ENCODE measurements around the gene PPIL6. TPM values are rescaled to one million over a fixed set of nuclear protein-coding genes. Genes with fewer than 3 reads are reported as not detected.

The PPIL6 gene
- 1 to 10 TPM; 1.5 to 6.5 (median 3.4) TPM for total RNA-seq
- polyA plus RNA-seq: 1 to 10 TPM in 1 of 2 donors, under 1 TPM in 1; 0.42 to 4.1 TPM
- long read RNA-seq, donor 1, full-length matches to known transcripts: 1 of 8 reads
- long read RNA-seq, donor 1, partial matches to known transcripts: 0 of 8 reads
- long read RNA-seq, donor 1, other reads (novel, unspliced or antisense): 7 of 8 reads
- long read RNA-seq, donor 2, full-length matches to known transcripts: 8 of 11 reads
- long read RNA-seq, donor 2, partial matches to known transcripts: 0 of 11 reads
- long read RNA-seq, donor 2, other reads (novel, unspliced or antisense): 3 of 11 reads
- long read RNA-seq, donor 3, full-length matches to known transcripts: 3 of 6 reads
- long read RNA-seq, donor 3, partial matches to known transcripts: 0 of 6 reads
- long read RNA-seq, donor 3, other reads (novel, unspliced or antisense): 3 of 6 reads

- intact Hi-C loops (cut with DNase I): loop anchor here in 5 of 10 donors (1.0 to 5.0 kb wide), 6 partner anchors 42 to 58 kb away; partner anchors contain the start of genes CD164 (in 4 of the 5) and ZBTB24 (in 1 of the 5)
Observed at GRCh38 chr6:109440331-109441068, at the start of gene PPIL6, which contains the start of gene SMPD2. TSS of gene PPIL6 (minus strand) at chr6:109440628. CDS start at chr6:109440590, 38 bp downstream. TSS of gene SMPD2 (plus strand) at chr6:109440724. CDS start at chr6:109441122, 398 bp downstream.

GRCh38 chr6:109488001-109488400 is 47.6 kb upstream of the PPIL6 start:
- no peak overlapping the region for H3K27ac ChIP-seq
- H3K9me3 ChIP-seq: no peaks in the 10 kb centered on the region
- no peak overlapping the region for H3K4me3 ChIP-seq
- intact Hi-C loops (cut with DNase I): loop anchor here in 2 of 10 donors (5.0 to 10.0 kb wide), 2 partner anchors 46 to 103 kb away; partner anchors contain the start of genes CD164 (in 1 of the 2), PPIL6 (in 1 of the 2) and SMPD2 (in 1 of the 2)
- H3K36me3 ChIP-seq: no peaks in the 10 kb centered on the region
- H3K27me3 ChIP-seq: no peaks in the 10 kb centered on the region
- ATAC-seq (no peak), DNase-seq (no peak)
- no peak for TF ChIP-seq POLR2A (IDR thresholded peaks at IDR 0.05)
- TF ChIP-seq CTCF (IDR thresholded peaks at IDR 0.05): no peak
- peaks cover 0 to 5% (median 0%) of the 10 kb centered on the region in 12 donors for H3K4me1 ChIP-seq

More at GRCh38 chr6:109440331-109441068, at the start of gene PPIL6, which contains the start of gene SMPD2:
- Histone ChIP-seq H3K4me1 (peaks cover 0 to 24% (median 15%) of the 10 kb centered on the region in 12 donors), H3K36me3 (peaks cover 0 to 28% (median 12%) of the 10 kb centered on the region in 9 donors), H3K9me3 (no peaks in the 10 kb centered on the region), H3K27ac (peak within 1 kb of the TSS; percentile 47 to 89 (median 82)), H3K27me3 (no peaks in the 10 kb centered on the region), H3K4me3 (peak within 1 kb of the TSS; percentile 69 to 97 (median 84))
- peak; percentile 82 to 96 (median 94) for ATAC-seq
- TF ChIP-seq POLR2A (IDR thresholded peaks at IDR 0.05) (peak in 1 of 2 donors; percentile 69), CTCF (IDR thresholded peaks at IDR 0.05) (peak; percentile 16 to 68 (median 44))
- DNase-seq: peak; percentile 90 to 94 (median 92)
- WGBS, 4 donors: 1 to 2% (median 1%) methylated on average over 24 to 102 of the region's 102 CpGs

- Histone ChIP-seq H3K27ac (no peak overlapping the region), H3K9me3 (no peaks in the 10 kb centered on the region), H3K36me3 (peaks cover 0 to 10% (median 5%) of the 10 kb centered on the region in 9 donors), H3K4me1 (peaks cover 0 to 20% (median 15%) of the 10 kb centered on the region in 12 donors), H3K4me3 (no peak overlapping the region), H3K27me3 (no peaks in the 10 kb centered on the region)
- no peak for DNase-seq
- 95 to 100% (median 96%) methylated on average over 1 of the region's 1 CpG for WGBS, 4 donors
- no peak for TF ChIP-seq POLR2A (IDR thresholded peaks at IDR 0.05)
- TF ChIP-seq CTCF (IDR thresholded peaks at IDR 0.05): no peak
- intact Hi-C loops (cut with DNase I): loop anchor here in 2 of 10 donors (5.0 to 10.0 kb wide), 2 partner anchors 44 to 101 kb away; partner anchors contain the start of genes CD164 (in 1 of the 2), PPIL6 (in 1 of the 2) and SMPD2 (in 1 of the 2)
- ATAC-seq: no peak
Observed at GRCh38 chr6:109486068-109486467, 45.6 kb upstream of the PPIL6 start.
